HEK293 (cell line): ENCODE data around the gene PRICKLE1.

Experiments
- CTCF ChIA-PET: fragments of 350-600 bp; formaldehyde crosslinking; extraction: SDS; loops from one replicate; lab custom pipeline; 2021; ENCODE audit warnings: antibody characterized with exemption; lab: Yijun Ruan, JAX
- POLR2A ChIA-PET: fragments of 300-600 bp; formaldehyde crosslinking; extraction: SDS; loops from one replicate; lab custom pipeline; 2020; ENCODE audit warnings: antibody characterized with exemption, inconsistent platforms; lab: Yijun Ruan, JAX
- H3K27ac ChIP-seq: fragments of 200-500 bp; sonication (Bioruptor generic); 2 replicates; pipeline ENCODE4 v1.5.1; 2014; ENCODE audit warnings: low read depth, low read length, control low read depth, inconsistent platforms; ENCODE audit errors: extremely low read depth
- H3K36me3 ChIP-seq, 2 experiments: fragments of 200-500 bp in 1 of 2; sonication (Bioruptor generic) in 1 of 2; 1 replicate in 1 of 2; 2 replicates in 1 of 2; pipeline ENCODE4 v1.5.1; 2014 to 2017; ENCODE audit warnings: inconsistent platforms in 2 of 2, low read length in 2 of 2; ENCODE audit not compliant: control insufficient read depth in 2 of 2, insufficient read depth in 1 of 2
- H3K4me1 ChIP-seq: fragments of 200-500 bp; sonication (Bioruptor generic); 2 replicates; pipeline ENCODE4 v1.5.1; 2014; ENCODE audit warnings: mild to moderate bottlenecking, low read length, inconsistent platforms; ENCODE audit not compliant: control insufficient read depth, insufficient read depth
- H3K4me3 ChIP-seq: 2 replicates; pipeline ENCODE4 v1.5.1; 2011; ENCODE audit warnings: low read depth, mild to moderate bottlenecking, control low read depth, low read length, moderate library complexity
- H3K9me3 ChIP-seq: fragments of 200-500 bp; sonication (Bioruptor generic); 2 replicates; pipeline ENCODE4 v1.5.1; 2014; ENCODE audit warnings: low read depth, low read length, inconsistent platforms; ENCODE audit not compliant: control insufficient read depth, insufficient read depth
- PRDM1 ChIP-seq: fragments of 450-650 bp; formaldehyde crosslinking; IDR thresholded peaks from 2 replicates; pipeline ENCODE4; 2016; ENCODE audit warnings: missing biosample characterization, missing genetic modification characterization
- SCRT1 ChIP-seq: fragments of 450-650 bp; formaldehyde crosslinking; IDR thresholded peaks from 2 replicates; pipeline ENCODE4 v1.5.1; 2016; ENCODE audit warnings: missing biosample characterization, missing genetic modification characterization, borderline replicate concordance
- SCRT2 ChIP-seq: fragments of 450-650 bp; formaldehyde crosslinking; IDR thresholded peaks from 2 replicates; pipeline ENCODE4 v1.5.1; 2016; ENCODE audit warnings: missing biosample characterization, missing genetic modification characterization
- ZNF10 ChIP-seq: fragments of 450-650 bp; formaldehyde crosslinking; IDR thresholded peaks from 2 replicates; pipeline ENCODE4 v1.5.1; 2017; ENCODE audit warnings: missing biosample characterization, missing genetic modification characterization
- ZNF248 ChIP-seq: fragments of 450-650 bp; formaldehyde crosslinking; IDR thresholded peaks from 2 replicates; pipeline ENCODE4 v1.5.1; 2017; ENCODE audit warnings: missing biosample characterization, missing genetic modification characterization
- ZNF394 ChIP-seq: fragments of 450-650 bp; formaldehyde crosslinking; IDR thresholded peaks from 2 replicates; pipeline ENCODE4 v1.5.1; 2016; ENCODE audit warnings: missing biosample characterization, missing genetic modification characterization, mild to moderate bottlenecking, moderate library complexity, borderline replicate concordance
- ZNF544 ChIP-seq: fragments of 450-650 bp; formaldehyde crosslinking; IDR thresholded peaks from 2 replicates; pipeline ENCODE4 v1.5.0; 2017; ENCODE audit warnings: missing biosample characterization, missing genetic modification characterization
- ZNF549 ChIP-seq: fragments of 450-650 bp; IDR thresholded peaks from 2 replicates; pipeline ENCODE4 v1.5.1; 2018; ENCODE audit warnings: missing biosample characterization, missing genetic modification characterization, mild to moderate bottlenecking, inconsistent platforms, moderate library complexity
- ZNF585B ChIP-seq: fragments of 450-650 bp; formaldehyde crosslinking; IDR thresholded peaks from 2 replicates; pipeline ENCODE4 v1.5.1; 2016; ENCODE audit warnings: missing biosample characterization, missing genetic modification characterization
- ZXDB ChIP-seq: fragments of 450-650 bp; formaldehyde crosslinking; IDR thresholded peaks from 2 replicates; pipeline ENCODE4 v1.5.1; 2016; ENCODE audit warnings: missing biosample characterization, missing genetic modification characterization
- TF ChIP-seq, protein P1 (sequence below): fragments of 450-650 bp; formaldehyde crosslinking; IDR thresholded peaks from 2 replicates; pipeline ENCODE4 v1.5.1; 2016; ENCODE audit warnings: missing biosample characterization, missing genetic modification characterization
- TF ChIP-seq, protein P2 (sequence below): fragments of 450-650 bp; formaldehyde crosslinking; conservative IDR thresholded peaks from 2 replicates; pipeline ENCODE4 v1.5.1; 2016; ENCODE audit warnings: low read depth, missing biosample characterization, missing genetic modification characterization

The PRICKLE1 gene

GRCh38 chr12:42482748-42483520, 106.6 kb downstream of the PRICKLE1 start (continued):
- TF ChIP-seq ZNF248 = no peak

GRCh38 chr12:42482041-42482747, 107.4 kb downstream of the PRICKLE1 start:
- ChIA-PET CTCF (interaction anchor here (0.6 to 4.6 kb wide), 25 partner anchors 9 to 865 kb away, joined by 3 to 26 read pairs (median 4); no protein-coding TSS in a partner anchor), POLR2A (interaction anchor here (0.7 to 1.3 kb wide), 2 partner anchors 88 to 306 kb away, joined by 3 to 4 read pairs; no protein-coding TSS in a partner anchor)
- H3K4me3 ChIP-seq = peak overlapping the region; percentile 85
- TF ChIP-seq ZNF544 (tag by site-specific recombination) (no peak), SCRT1 (tag by site-specific recombination) (peak; percentile 90), SCRT2 (tag by site-specific recombination) (peak; percentile 94), ZNF585B (no peak), PRDM1 (tag by site-specific recombination) (0 out of 2 replicates have a peak, but pooled peaks have one; percentile 11), ZNF10 (tag by site-specific recombination) (peak; percentile 72; the same call in 1 of the 2 replicates), ZNF549 (tag by site-specific recombination) (no peak), ZXDB (no peak)
- TF ChIP-seq, protein P1, sequence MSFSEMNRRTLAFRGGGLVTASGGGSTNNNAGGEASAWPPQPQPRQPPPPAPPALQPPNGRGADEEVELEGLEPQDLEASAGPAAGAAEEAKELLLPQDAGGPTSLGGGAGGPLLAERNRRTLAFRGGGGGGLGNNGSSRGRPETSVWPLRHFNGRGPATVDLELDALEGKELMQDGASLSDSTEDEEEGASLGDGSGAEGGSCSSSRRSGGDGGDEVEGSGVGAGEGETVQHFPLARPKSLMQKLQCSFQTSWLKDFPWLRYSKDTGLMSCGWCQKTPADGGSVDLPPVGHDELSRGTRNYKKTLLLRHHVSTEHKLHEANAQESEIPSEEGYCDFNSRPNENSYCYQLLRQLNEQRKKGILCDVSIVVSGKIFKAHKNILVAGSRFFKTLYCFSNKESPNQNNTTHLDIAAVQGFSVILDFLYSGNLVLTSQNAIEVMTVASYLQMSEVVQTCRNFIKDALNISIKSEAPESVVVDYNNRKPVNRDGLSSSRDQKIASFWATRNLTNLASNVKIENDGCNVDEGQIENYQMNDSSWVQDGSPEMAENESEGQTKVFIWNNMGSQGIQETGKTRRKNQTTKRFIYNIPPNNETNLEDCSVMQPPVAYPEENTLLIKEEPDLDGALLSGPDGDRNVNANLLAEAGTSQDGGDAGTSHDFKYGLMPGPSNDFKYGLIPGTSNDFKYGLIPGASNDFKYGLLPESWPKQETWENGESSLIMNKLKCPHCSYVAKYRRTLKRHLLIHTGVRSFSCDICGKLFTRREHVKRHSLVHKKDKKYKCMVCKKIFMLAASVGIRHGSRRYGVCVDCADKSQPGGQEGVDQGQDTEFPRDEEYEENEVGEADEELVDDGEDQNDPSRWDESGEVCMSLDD (tag by site-specific recombination) = no peak
- H3K9me3 ChIP-seq = no peaks in the 10 kb centered on the region
- H3K4me1 ChIP-seq = peaks cover 11% of the 10 kb centered on the region
- peak overlapping the region; percentile 11; the same call in 1 of the 2 replicates for H3K27ac ChIP-seq
- no peaks in the 10 kb centered on the region for H3K36me3 ChIP-seq

GRCh38 chr12:42481368-42481767, 108.2 kb downstream of the PRICKLE1 start:
- Histone ChIP-seq H3K4me1 (peaks cover 11% of the 10 kb centered on the region), H3K36me3 (no peaks in the 10 kb centered on the region; a peak in 1 of 3 replicates), H3K4me3 (no peak overlapping the region), H3K27ac (no peak overlapping the region), H3K9me3 (no peaks in the 10 kb centered on the region)
- ChIA-PET CTCF (interaction anchor here (0.6 to 4.6 kb wide), 6 partner anchors 88 to 800 kb away, joined by 3 to 26 read pairs (median 4); no protein-coding TSS in a partner anchor), POLR2A (no interaction called here)
- TF ChIP-seq ZNF394 (tag by site-specific recombination) = peak; percentile 54; the same call in 1 of the 2 replicates
- TF ChIP-seq, protein P2, sequence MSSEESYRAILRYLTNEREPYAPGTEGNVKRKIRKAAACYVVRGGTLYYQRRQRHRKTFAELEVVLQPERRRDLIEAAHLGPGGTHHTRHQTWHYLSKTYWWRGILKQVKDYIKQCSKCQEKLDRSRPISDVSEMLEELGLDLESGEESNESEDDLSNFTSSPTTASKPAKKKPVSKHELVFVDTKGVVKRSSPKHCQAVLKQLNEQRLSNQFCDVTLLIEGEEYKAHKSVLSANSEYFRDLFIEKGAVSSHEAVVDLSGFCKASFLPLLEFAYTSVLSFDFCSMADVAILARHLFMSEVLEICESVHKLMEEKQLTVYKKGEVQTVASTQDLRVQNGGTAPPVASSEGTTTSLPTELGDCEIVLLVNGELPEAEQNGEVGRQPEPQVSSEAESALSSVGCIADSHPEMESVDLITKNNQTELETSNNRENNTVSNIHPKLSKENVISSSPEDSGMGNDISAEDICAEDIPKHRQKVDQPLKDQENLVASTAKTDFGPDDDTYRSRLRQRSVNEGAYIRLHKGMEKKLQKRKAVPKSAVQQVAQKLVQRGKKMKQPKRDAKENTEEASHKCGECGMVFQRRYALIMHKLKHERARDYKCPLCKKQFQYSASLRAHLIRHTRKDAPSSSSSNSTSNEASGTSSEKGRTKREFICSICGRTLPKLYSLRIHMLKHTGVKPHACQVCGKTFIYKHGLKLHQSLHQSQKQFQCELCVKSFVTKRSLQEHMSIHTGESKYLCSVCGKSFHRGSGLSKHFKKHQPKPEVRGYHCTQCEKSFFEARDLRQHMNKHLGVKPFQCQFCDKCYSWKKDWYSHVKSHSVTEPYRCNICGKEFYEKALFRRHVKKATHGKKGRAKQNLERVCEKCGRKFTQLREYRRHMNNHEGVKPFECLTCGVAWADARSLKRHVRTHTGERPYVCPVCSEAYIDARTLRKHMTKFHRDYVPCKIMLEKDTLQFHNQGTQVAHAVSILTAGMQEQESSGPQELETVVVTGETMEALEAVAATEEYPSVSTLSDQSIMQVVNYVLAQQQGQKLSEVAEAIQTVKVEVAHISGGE (tag by site-specific recombination) = no peak
